GM15510 (cell line): Measurements from ENCODE around the gene ACLY.

Experiments
- POLR2A ChIP-seq: IDR thresholded peaks from 3 replicates; pipeline ENCODE4 v1.6.1; 2011; ENCODE audit warnings: borderline replicate concordance; ENCODE audit not compliant: insufficient read length; ENCODE audit errors: extremely low read depth

ACLY gene

GRCh38 chr17:41948762-41949460 lies 30.2 kb upstream of the ACLY start:
- TF ChIP-seq POLR2A: no peak

- TF ChIP-seq POLR2A: no peak
Measured at GRCh38 chr17:41944943-41945342, 26.2 kb upstream of the ACLY start.

GRCh38 chr17:41943492-41943891 lies 24.7 kb upstream of the ACLY start:
- no peak for TF ChIP-seq POLR2A

- TF ChIP-seq POLR2A: no peak
Measured at GRCh38 chr17:41942626-41943373, 24.0 kb upstream of the ACLY start.

- no peak for TF ChIP-seq POLR2A
Measured at GRCh38 chr17:41941168-41941567, 22.4 kb upstream of the ACLY start.

- TF ChIP-seq POLR2A: no peak
Measured at GRCh38 chr17:41939693-41940090, 20.9 kb upstream of the ACLY start.

- no peak for TF ChIP-seq POLR2A
Measured at GRCh38 chr17:41939044-41939692, 20.4 kb upstream of the ACLY start.

GRCh38 chr17:41937970-41938954 lies 19.5 kb upstream of the ACLY start:
- no peak for TF ChIP-seq POLR2A

GRCh38 chr17:41935641-41936040 lies 16.9 kb upstream of the ACLY start:
- TF ChIP-seq POLR2A: no peak

- no peak for TF ChIP-seq POLR2A
Measured at GRCh38 chr17:41932816-41933389, 14.2 kb upstream of the ACLY start.

- peak; percentile 97 for TF ChIP-seq POLR2A
Measured at GRCh38 chr17:41930009-41930832, 11.5 kb upstream of the ACLY start, which contains the start of gene ODAD4. TSS of gene ODAD4 (plus strand) at chr17:41930617. CDS start at chr17:41930724, 107 bp downstream.

- no peak for TF ChIP-seq POLR2A
Measured at GRCh38 chr17:41928693-41929251, 10.0 kb upstream of the ACLY start.
